Midbrain (tissue), 1 donor: ENCODE measurements around the gene CLASP1.
"Not testable (repeated sequence)": the region's sequence is repeated elsewhere in the genome, so short reads cannot be mapped to it uniquely, and the experiment has no call there.

Experiments used
- DNase-seq: peaks from one replicate; lab custom pipeline; 2025; lab: John Stamatoyannopoulos, UW

CLASP1 gene

DNA sequence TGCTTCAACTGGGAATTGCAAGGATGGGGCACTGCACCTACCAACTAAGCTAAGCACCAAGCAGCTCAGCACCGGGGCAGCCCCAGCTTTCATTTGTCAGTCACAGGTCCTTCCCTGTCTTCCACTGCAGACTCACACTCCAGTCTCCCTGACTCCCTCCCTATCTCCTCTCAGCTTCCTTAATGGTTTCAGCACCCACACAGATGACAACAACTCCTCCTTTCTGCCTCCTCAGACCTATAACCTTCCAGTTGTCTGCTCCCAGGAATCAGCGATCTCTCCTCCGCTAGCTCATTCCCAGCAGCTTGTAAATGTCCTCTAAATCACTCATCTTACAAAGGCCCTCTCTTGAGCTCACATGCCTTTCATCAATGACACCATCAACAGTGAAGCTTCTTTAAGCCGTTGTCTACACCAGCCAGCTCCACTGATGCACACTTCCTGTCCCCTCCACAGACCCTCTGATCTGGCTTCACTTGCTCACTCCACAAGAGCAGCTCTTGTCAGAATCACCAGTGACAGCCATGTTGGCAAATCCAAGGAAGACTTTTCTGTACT, 32.1 kb downstream of the CLASP1 start:
- no peak for DNase-seq

DNA sequence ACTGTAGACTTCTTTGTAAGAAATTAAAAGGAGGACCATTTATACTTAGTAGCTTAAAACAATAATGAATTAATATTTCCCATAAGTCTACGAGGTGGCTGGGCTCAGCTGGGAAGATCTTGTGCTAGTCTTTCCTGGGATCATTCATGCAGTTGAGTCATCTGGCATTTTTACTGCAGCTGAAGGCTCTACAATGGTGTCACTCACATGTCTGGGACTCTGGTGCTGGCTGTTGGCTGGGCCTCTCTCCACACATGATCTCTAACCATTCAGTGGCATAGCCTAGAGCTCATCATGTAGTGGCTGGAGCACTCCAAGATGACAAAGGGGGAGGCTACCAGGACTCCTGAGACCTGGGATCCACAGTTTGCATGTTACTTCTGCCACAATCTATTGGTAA, 35.5 kb downstream of the CLASP1 start:
- DNase-seq: no peak

- DNase-seq: no peak
Observed at GRCh38 chr2:121613152-121613551, 36.1 kb downstream of the CLASP1 start.

GRCh38 chr2:121611730-121612705, 37.2 kb downstream of the CLASP1 start:
- no peak for DNase-seq

- DNase-seq: not testable (repeated sequence)
Observed at GRCh38 chr2:121611048-121611649, 38.1 kb downstream of the CLASP1 start.

DNA sequence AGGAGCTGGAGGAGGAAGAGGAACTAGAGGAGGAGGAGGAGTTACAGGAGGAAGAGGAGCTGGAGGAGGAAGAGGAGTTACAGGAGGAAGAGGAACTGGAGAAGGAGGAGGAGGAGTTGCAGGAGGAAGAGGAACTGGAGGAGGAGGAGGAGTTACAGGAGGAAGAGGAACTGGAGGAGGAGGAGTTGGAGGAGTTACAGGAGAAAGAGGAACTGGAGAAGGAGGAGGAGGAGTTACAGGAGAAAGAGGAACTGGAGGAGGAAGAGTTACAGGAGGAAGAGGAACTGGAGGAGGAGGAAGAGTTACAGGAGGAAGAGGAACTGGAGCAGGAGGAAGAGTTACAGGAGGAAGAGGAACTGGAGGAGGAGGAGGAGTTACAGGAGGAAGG, 38.8 kb downstream of the CLASP1 start:
- DNase-seq: not testable (repeated sequence)

DNA sequence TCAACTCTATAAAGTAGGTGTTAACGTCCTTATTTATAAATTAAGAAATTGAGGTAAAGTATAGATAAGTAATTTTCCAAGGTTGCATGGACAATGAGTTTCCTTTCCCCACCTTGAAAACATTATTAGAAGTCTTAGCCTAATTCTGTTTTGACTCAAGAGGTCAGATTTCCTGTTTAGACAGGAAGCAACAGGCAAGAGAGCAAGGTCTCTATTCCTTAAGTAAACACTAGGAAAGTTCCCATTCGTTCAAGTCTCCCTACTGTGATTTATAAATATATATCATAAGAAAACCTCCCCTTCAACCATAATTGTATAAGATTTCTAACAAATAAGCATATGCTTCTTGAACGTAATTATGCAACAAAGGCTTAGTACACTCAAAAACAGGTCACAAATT, 40.3 kb downstream of the CLASP1 start:
- no peak for DNase-seq

DNA sequence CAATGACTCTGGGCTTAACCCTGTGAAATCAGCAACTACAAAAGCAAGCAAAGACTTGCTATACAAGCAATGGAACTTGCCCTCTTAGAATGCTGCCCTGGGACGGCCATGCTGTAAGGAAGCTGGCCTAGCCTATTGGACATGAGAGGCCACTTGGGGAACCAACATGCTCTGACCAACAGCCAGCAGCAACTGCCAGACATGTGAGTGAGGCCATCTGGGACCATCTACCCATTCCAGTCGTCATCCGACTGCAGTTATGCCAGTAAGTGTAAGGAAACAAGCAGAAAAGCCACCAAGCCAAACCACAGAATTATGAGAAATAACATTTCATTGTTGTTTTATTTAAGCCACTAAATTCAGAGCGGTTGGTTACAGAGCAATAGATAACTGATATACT, 40.9 kb downstream of the CLASP1 start:
- DNase-seq: no peak

DNA sequence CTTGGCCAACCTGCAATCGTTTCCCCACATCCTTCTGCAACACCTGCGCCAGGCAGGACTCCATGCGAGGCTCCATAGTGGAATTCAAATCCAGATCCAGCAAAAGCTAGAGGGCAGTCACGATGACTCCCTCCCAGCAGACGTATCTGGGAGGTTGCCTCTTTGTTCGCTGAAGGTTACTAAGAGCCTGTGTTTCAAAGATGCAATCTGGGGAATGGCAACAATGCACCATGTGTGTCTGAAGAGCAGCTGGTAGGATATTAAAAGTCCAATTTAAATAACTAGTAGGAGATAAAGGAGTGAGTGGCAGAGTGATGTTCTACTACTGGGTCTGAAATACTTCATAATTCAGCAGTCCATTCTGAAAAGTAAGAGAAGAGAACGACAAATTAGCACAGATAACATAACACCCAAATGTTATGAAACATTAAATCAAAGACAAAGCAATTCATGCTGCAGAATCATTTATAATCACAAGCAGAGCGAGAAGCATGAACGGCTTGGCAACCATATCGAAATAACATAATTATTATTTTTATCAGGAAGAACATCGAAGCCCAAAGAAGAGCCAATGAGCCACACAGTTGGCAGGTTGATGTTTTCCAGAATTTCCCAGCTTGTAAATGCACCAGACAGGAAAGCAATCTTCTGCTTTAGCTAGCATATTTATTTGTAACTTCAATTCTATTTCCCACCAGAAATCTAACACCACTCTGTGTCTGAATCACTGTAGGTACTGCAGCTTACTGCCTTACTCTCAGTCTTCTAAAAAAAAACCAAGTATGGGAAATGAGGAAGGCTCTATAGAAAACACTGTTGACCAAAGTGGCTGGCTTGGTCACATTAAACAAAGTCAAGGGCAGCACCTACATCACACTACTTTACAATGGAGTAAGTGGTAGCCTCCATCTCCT, 43.2 kb downstream of the CLASP1 start:
- DNase-seq: no peak

- DNase-seq: no peak
Observed at GRCh38 chr2:121603185-121603584, 46.1 kb downstream of the CLASP1 start.

GRCh38 chr2:121599963-121600651, 49.2 kb downstream of the CLASP1 start:
- no peak for DNase-seq

- DNase-seq: no peak
Observed at GRCh38 chr2:121598087-121598486, 51.2 kb downstream of the CLASP1 start.

DNA sequence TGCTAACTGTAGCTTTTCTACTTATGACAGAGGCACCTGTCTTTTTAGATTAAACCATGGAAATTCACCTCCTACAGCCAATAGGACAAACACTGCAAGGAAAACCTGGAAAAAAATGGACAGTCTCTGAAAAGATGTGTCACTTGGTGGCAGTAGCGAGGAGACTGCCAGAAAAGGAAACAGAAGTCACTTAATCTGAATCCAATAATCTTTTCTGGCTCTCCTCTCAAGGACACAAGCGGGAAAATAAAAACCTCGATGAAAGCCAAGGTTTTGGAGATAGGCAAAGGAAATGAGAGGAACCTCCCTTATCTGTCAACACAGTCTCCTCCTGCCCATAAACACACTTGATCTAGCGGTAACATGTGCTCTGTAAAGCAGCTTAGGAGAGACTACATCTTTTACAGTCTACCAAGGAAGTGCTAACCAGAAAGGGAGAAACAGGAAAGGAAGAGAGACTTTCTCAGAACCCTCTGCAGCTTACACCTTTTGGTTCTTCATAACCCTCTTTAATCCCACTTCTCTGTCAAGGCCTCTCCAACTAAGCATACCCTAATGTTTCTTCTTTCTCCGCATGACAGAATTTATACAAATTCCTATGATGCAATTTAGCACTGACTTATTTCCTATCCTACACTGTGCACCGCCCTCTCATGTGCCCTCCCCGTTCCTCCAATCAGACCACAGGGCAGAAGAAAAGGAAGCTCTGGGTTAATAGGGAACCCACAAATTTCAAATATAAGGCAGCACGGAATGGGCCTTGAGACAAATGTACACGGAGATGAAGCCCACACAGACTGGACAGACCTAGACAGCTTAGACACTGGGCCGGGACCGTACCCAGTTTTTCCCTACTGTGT, 52.8 kb downstream of the CLASP1 start:
- DNase-seq: peak; percentile 51

GRCh38 chr2:121595012-121595891, 54.0 kb downstream of the CLASP1 start:
- no peak for DNase-seq

- no peak for DNase-seq
Observed at GRCh38 chr2:121591199-121591598, 58.1 kb downstream of the CLASP1 start.

DNA sequence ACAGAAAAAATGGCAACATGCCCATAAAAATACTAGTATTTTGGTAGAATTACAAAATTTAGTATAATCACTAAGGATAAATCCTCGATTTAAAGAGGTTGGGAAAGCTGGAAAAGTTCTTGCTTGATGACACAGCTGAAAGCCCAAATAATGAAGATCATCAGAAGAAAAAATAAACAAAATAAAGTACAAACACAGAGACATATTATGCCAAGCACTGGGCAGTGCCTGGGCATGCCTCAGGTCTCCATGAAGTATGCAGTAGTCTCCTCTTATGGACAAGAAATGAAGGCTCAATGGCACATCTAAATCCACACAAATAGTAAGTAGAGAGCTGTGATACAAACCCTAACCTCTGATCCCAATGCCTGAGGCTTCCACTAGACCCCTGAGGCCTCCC, 60.9 kb downstream of the CLASP1 start:
- DNase-seq: no peak

DNA sequence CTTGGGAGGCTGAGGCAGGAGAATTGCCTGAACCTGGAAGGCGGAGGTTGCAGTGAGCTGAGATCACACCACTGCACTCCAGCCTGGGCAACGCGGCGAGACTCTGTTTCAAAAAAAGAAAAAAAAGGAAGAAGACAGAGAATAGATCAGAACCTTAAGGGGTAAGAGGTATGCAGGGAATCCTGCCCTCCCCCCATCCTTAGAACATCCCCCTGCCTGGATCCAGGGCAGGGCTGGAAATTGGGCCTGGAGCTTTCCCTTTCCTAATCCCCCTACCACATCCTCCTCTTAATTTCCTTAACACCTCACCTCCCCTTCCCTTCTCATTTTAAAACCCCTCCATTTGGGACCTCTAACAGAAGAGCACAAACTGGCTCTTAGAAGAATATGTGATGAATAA, 62.1 kb downstream of the CLASP1 start:
- DNase-seq: no peak

- DNase-seq: no peak
Observed at GRCh38 chr2:121584741-121585140, 64.5 kb downstream of the CLASP1 start.

- DNase-seq: no peak
Observed at GRCh38 chr2:121583555-121583954, 65.7 kb downstream of the CLASP1 start.
